Muscle layer of duodenum (tissue), 2 donors: ENCODE results near the gene SLC12A8.

Experiments
- H3K27ac ChIP-seq: one replicate; pipeline ENCODE4 v1.7.0; 2013; ENCODE audit warnings: mild to moderate bottlenecking, low read length
- H3K27me3 ChIP-seq: one replicate; pipeline ENCODE4 v1.7.0; 2013; ENCODE audit warnings: low read depth, mild to moderate bottlenecking, control low read depth, low read length
- H3K36me3 ChIP-seq, 2 donors: one replicate each; pipeline ENCODE4 v1.7.0; 2013; ENCODE audit warnings: low read length in 2 of 2, control low read depth in 1 of 2, mild to moderate bottlenecking in 1 of 2; ENCODE audit not compliant: insufficient read depth in 2 of 2, control insufficient read depth in 1 of 2
- H3K4me1 ChIP-seq, 2 donors: one replicate each; pipeline ENCODE4 v1.7.0; 2013; ENCODE audit warnings: low read length in 2 of 2, mild to moderate bottlenecking in 2 of 2, control low read depth in 1 of 2, moderate library complexity in 1 of 2; ENCODE audit not compliant: insufficient read depth in 2 of 2, control insufficient read depth in 1 of 2
- H3K4me3 ChIP-seq, 2 donors: one replicate each; pipeline ENCODE4 v1.7.0; 2013; ENCODE audit warnings: low read length in 2 of 2, low read depth in 1 of 2, mild to moderate bottlenecking in 1 of 2
- H3K9me3 ChIP-seq, 2 donors: one replicate each; pipeline ENCODE4 v1.7.0; 2013; ENCODE audit warnings: low read length in 2 of 2, control low read depth in 1 of 2, mild to moderate bottlenecking in 1 of 2; ENCODE audit not compliant: control insufficient read depth in 1 of 2
- donor health status: healthy.

The SLC12A8 gene

DNA sequence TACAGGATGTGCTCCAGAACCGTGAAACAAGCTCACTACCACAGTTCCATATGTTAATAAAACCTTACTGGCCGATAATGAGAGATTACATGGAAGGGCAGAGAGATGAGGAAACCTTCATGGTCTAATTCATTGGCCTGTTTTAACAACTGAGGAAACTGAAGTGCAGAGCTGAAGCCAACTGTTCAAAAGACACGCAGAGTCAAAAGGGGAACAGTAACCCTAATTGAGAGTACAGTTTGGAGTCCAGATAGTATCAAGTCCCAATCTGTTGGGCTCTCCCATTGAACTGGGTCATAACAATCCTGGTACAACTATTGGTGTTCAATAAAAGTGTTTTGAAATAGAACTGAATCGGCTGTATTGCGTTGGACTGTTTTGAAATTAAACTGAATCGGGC lies 69.6 kb downstream of the SLC12A8 start:
- no peaks in the 10 kb centered on the region for H3K9me3 ChIP-seq
- H3K27me3 ChIP-seq: no peaks in the 10 kb centered on the region
- no peak overlapping the region for H3K4me3 ChIP-seq
- peaks cover 4 to 24% of the 10 kb centered on the region in 2 donors for H3K4me1 ChIP-seq
- H3K27ac ChIP-seq: no peak overlapping the region
- no peaks in the 10 kb centered on the region for H3K36me3 ChIP-seq

DNA sequence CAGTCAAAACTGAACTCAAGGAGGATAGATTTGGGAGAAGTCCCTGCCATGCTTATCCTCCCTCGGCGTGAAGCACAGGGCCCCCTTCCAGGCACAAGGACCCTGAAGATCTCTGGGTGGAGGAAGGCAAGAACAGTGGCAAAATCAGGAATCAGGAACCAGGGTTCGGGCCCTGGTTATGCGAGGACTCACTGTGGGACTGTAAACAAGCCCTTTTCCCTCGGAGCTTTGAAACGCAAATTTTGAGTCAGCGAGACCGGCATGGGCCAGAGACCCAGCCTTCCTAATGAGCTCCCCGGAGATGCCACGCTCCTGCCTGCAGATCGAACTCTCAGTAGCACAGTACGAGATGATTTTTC lies 70.1 kb downstream of the SLC12A8 start:
- Histone ChIP-seq H3K4me3 (peak overlapping the region; percentile 21 to 62), H3K27ac (no peak overlapping the region), H3K27me3 (no peaks in the 10 kb centered on the region), H3K4me1 (peaks cover 4 to 24% of the 10 kb centered on the region in 2 donors), H3K9me3 (no peaks in the 10 kb centered on the region), H3K36me3 (no peaks in the 10 kb centered on the region)

DNA sequence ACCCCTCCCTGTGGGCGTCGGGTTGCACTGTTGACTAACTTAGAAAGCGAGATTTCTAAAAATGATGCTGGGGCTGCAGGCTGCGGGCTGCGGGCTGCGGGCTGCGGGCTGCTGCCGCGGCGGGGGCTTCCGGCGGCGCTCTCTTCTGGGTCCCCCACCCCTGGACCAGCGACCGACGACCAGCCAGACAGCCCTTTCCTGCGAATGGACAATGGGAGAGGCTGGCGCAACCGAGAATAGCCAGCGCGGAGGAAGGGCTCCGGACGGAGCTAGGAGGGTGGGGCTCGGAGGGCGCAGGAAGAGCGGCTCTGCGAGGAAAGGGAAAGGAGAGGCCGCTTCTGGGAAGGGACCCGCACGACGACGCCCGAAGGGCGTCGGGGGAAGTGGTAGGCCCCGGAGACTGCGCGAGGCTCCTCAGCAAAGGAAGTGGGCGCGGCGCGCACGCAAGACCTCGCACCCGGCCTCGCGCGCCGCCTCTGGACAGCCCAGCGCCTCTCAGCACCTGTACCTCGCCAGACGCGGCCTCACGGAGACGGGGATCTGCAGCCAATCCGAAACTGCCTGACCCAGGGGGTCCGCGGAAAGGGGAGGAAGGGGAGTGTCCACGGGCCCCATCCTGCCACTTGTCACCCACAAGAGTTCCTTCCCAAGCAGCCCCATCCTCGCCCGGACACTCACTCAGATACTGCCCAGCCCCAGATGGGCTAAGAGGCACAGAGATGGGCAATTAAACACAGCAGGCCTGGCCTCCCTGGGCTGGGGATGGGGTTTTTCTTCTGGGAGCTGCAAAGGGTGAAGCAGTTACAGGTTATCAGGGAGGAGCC lies 70.7 kb downstream of the SLC12A8 start:
- Histone ChIP-seq H3K27me3 (no peaks in the 10 kb centered on the region), H3K27ac (no peak overlapping the region), H3K4me1 (peaks cover 4 to 24% of the 10 kb centered on the region in 2 donors), H3K9me3 (no peaks in the 10 kb centered on the region), H3K4me3 (peak overlapping the region; percentile 21 to 62), H3K36me3 (no peaks in the 10 kb centered on the region)

DNA sequence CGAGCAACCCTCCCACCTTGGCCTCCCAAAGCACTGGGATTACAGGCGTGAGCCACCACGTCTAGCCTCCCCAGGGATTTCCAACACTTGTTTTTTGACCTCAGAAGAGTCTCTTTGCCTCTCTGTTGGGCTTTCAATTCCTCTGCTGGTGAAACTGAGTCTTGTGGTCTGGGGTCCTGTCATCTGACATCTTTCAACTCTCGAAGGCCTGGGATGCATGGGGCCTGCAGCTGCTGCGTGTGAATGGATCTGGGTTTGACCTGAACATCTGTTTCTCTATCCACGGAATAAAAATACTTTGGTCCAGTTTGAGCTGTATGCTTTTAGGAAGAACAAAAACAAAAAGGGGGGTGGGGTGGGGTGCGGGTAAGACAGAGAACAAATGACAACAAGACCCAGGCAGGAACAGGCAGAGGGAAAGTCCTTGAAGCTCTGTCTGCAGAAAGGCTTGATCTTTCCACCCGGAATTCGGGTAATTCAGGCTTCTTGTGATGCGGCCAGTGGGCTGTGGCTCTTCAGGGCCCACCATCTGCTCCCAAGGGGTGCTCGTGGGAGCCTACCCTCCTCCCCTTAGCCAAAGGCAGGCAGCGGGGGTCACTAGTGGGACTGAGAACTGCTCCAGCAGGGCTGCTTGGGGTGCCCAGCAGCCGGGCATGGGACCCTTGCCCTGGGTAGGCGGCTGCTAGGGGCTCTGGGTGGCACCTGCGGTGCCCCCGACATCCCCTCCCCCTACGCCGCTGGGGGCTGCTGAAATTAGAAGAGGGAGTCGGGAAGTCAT lies 71.5 kb downstream of the SLC12A8 start:
- no peak overlapping the region for H3K27ac ChIP-seq
- H3K27me3 ChIP-seq: no peaks in the 10 kb centered on the region
- peak overlapping the region; percentile 21 to 62 for H3K4me3 ChIP-seq
- peaks cover 4 to 24% of the 10 kb centered on the region in 2 donors for H3K4me1 ChIP-seq
- H3K9me3 ChIP-seq: no peaks in the 10 kb centered on the region
- no peaks in the 10 kb centered on the region for H3K36me3 ChIP-seq

DNA sequence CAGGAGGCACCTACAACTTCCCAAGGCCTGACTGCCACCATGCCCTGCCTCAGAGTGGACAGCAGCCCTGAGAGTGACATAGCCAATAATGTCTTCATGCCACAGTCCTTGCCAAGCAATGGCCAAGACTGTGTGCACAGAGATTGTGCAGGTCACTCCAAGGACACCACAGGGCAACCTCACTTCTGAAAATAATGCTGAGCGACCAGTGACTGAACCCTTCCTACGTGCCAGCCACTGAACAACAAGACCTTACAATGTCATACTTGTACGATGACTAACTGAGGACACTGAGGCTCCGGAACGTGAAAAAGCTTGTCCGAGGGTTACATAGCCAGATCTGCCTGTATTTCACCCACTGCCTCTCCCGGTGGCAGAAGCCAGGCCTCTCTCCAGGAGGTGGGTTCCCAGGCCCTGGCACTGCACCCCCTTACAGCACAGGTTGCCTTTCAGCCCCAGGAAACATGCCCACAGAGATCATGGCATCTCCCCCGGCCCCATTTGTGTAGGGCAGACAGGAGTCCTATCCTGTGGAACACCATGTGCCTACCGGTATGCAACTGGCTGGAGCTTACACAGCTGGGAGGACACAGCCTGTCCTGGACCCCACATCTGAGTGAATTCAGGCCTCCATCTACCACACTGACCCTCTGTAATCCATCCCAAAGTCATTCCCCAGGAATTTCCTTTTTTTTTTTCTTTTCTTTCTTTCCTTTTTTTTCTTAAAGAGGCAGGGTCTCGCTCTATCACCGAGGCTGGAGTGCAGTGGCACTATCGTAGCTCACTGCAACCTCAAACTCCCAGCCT lies 72.3 kb downstream of the SLC12A8 start:
- Histone ChIP-seq H3K27ac (no peak overlapping the region), H3K36me3 (no peaks in the 10 kb centered on the region), H3K4me1 (peaks cover 4 to 24% of the 10 kb centered on the region in 2 donors), H3K27me3 (no peaks in the 10 kb centered on the region), H3K4me3 (no peak overlapping the region), H3K9me3 (no peaks in the 10 kb centered on the region)

DNA sequence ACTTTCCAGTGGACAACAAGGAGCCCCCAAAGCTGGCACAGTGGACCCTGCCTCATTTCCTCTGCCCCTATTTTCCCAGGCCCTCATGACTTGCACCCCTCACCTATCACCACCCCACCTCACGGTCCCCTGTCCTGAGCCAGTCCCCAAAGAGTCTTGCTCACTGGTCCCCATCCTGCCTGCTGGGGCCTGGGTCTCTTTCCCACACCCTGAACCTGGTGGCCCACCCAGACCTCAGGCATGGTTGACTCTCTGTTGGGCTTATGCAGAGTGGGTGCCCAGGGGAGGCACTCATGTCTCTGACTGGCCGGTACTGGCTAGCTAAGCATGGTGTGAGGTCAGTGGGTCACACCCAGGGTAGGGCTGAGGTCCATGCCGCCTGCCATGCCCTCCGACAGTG lies 73.2 kb downstream of the SLC12A8 start:
- Histone ChIP-seq H3K27me3 (no peaks in the 10 kb centered on the region), H3K4me1 (peaks cover 4 to 20% of the 10 kb centered on the region in 2 donors), H3K4me3 (no peak overlapping the region), H3K36me3 (no peaks in the 10 kb centered on the region), H3K27ac (no peak overlapping the region), H3K9me3 (no peaks in the 10 kb centered on the region)

DNA sequence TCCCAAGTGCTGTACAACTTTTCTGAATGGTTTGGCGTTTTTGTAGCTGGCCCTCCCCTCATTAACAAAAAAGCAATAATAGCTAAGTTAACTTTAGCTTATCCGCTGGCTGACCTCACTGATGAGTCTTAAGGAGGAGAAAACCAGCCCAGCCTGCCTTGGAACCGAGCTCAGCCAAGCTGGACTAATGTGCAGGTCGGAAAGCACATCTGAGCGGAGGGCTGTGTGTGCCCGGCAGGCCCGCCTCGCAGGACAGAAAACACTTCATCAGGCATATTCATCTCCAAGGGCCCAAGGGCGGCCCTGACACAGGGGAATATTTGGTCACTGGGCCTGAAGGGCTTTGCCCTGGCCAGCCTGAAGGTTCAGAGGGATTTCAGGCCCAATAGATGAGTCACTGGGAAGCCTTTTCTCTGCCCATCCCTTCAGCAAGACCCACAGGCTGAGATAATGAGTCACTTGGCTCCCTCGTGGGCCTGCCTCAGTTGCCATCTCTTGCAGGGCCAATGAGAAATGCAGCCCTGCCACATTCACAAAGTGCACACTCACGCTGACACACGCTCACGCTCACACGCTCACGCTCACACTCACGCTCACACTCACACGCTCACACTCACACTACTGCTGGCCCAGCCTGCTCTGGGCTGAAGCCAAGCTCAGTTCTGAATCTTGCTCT lies 75.1 kb downstream of the SLC12A8 start:
- no peak overlapping the region for H3K4me3 ChIP-seq
- no peaks in the 10 kb centered on the region for H3K9me3 ChIP-seq
- no peak overlapping the region for H3K27ac ChIP-seq
- no peaks in the 10 kb centered on the region for H3K36me3 ChIP-seq
- peaks cover 1 to 10% of the 10 kb centered on the region in 2 donors for H3K4me1 ChIP-seq
- no peaks in the 10 kb centered on the region for H3K27me3 ChIP-seq

DNA sequence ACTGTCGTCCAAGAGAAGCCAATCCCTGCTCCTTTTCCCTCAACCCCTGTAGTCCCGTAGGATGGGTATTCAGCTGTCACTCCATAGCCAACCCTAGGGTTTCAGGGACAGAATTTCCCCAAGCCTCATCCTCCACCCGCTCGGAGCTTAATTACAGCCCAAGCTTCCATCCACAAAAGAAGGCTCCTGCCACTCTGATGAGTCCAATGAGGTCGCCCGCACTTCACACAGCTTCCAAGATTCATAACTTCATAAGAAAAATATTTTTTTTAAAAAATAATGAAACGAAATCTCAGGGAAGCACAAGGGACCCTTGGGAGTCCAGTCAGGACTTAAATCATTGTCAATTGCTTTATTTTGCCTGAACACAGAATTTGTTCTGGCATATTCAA lies 75.6 kb downstream of the SLC12A8 start:
- no peaks in the 10 kb centered on the region for H3K36me3 ChIP-seq
- H3K4me3 ChIP-seq: no peak overlapping the region
- H3K27me3 ChIP-seq: no peaks in the 10 kb centered on the region
- peaks cover 0 to 6% of the 10 kb centered on the region in 2 donors for H3K4me1 ChIP-seq
- no peak overlapping the region for H3K27ac ChIP-seq
- no peaks in the 10 kb centered on the region for H3K9me3 ChIP-seq

DNA sequence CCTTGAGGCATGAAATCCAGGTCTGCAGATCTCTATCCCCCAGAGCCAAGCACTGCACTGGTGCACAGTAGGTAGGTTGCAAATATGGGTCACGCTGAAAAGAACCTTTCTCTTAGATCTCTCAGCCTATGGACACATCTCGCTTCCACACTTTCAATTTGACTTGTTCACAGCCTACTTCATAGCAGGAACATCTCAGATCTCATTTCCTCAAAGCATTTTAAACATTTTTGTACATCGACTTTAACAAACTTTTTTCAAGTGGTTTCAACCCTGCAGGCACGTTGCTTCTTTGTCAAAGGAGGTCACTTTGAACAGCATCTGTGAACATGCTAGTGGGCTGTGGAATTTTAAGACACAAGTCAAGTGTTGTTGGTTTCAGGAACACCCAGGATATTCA lies 76.0 kb downstream of the SLC12A8 start:
- Histone ChIP-seq H3K27ac (no peak overlapping the region), H3K9me3 (no peaks in the 10 kb centered on the region), H3K4me1 (peaks cover 0 to 4% of the 10 kb centered on the region in 2 donors), H3K4me3 (no peak overlapping the region), H3K36me3 (no peaks in the 10 kb centered on the region), H3K27me3 (no peaks in the 10 kb centered on the region)

DNA sequence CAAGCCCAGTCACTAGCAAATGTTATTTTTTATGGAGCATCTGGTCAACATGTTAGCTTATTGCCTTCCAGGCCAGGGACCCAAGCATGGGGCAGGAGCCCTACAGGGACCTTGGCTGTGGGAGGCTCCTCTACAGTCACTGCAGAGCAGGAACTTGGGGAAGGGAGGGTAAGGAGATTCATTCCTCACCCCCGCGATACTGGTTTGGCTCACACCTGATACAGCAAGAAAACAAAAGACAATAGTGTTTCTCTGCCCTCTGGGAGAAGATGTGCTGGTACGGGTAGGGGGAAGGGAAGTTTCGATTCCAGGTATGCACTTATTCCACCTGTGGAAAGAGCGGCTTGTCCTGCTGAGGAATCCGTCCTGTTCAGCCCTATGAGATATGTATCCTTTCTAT lies 77.6 kb downstream of the SLC12A8 start:
- Histone ChIP-seq H3K36me3 (no peaks in the 10 kb centered on the region), H3K27ac (no peak overlapping the region), H3K4me3 (no peak overlapping the region), H3K4me1 (peaks cover 1 to 13% of the 10 kb centered on the region in 2 donors), H3K9me3 (no peaks in the 10 kb centered on the region), H3K27me3 (no peaks in the 10 kb centered on the region)

DNA sequence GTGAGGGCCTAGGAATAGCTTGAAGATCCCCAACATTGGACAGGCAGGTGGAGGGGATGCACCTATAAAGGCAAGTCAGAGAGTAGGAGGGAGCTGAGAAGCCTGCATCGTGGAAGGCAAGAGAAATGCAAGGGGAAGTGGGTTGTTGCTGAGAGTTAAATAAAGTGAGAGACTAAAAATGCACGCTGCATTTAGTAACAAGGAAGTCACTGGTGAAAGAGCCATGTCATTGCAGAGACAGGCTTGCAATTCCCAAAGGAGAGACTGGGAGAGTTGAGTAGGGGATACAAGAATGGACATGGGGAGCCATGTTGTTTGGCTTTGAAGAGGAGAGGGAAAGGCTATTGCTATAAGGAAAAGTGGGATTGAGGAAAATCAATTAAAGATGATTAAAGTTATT lies 79.7 kb downstream of the SLC12A8 start:
- H3K9me3 ChIP-seq: no peaks in the 10 kb centered on the region
- H3K27ac ChIP-seq: no peak overlapping the region
- H3K36me3 ChIP-seq: no peaks in the 10 kb centered on the region
- no peaks in the 10 kb centered on the region for H3K27me3 ChIP-seq
- peaks cover 9 to 26% of the 10 kb centered on the region in 2 donors for H3K4me1 ChIP-seq
- no peak overlapping the region for H3K4me3 ChIP-seq
